Measurements from ENCODE around the gene PLAAT4. TPM values are rescaled to one million over a fixed set of nuclear protein-coding genes. Genes with fewer than 3 reads are reported as not detected.

The PLAAT4 gene
- total RNA-seq, 1 experiment from 2014 or later = 3.5 TPM

GRCh38 chr11:63490551-63491239 lies 45.9 kb upstream of the PLAAT4 start, which contains the start of gene PLAAT5:
PLAAT5 (minus strand) TSS chr11:63491167; CDS start chr11:63491034, 133 bp downstream.
- H4K8ac ChIP-seq (replicated peaks; ENCODE audit: insufficient read length, low read depth, low read length) = no peak within 1 kb of the TSS
- Mint-ChIP-seq H3K27ac (peak within 1 kb of the TSS in 2 of 3 experiments; percentile 84 to 91; a peak in 4 of 7 replicates), H3K4me1 (peaks cover 36 to 45% of the 10 kb centered on the region in 2 experiments), H3K9me3 (peaks cover 14 to 27% of the 10 kb centered on the region in 2 experiments), H3K4me3 (peak within 1 kb of the TSS; percentile 71 to 82), H3K36me3 (ENCODE audit: insufficient read depth in 1 of 3, low read depth in 3 of 3) (peaks cover 2 to 30% (median 15%) of the 10 kb centered on the region in 3 experiments; a peak in 5 of 7 replicates), H3K27me3 (ENCODE audit: low read depth) (peaks cover under 1% of the 10 kb centered on the region; the same call in 1 of the 2 replicates)
- peak within 1 kb of the TSS; percentile 34 for H3K4me2 ChIP-seq (ENCODE audit: insufficient read depth, insufficient read length, low read length)
- 0 out of 2 replicates have a peak, but pooled peaks cover 2% of the 10 kb centered on the region for H3K4me1 ChIP-seq (ENCODE audit: insufficient read depth, low read length)
- H2BK12ac ChIP-seq (ENCODE audit: insufficient read length, low read depth, low read length) = no peak within 1 kb of the TSS
- peaks cover 5% of the 10 kb centered on the region for H3K9me3 ChIP-seq (ENCODE audit: control insufficient read depth, low read depth, low read length)
- peak; percentile 58 for DNase-seq
- H3K14ac ChIP-seq (ENCODE audit: insufficient read depth, low read length) = peak within 1 kb of the TSS; percentile 44; the same call in 1 of the 2 replicates
- no peak within 1 kb of the TSS for H2BK5ac ChIP-seq (ENCODE audit: insufficient read length, low read length)
- no peak within 1 kb of the TSS for H4K91ac ChIP-seq (ENCODE audit: insufficient read length, low read depth, low read length)
- H3K23me2 ChIP-seq (ENCODE audit: insufficient read length, low read depth, low read length, poor library complexity, severe bottlenecking) = peaks cover 18% of the 10 kb centered on the region
- H2BK15ac ChIP-seq (ENCODE audit: low read depth, low read length) = no peak within 1 kb of the TSS
- H3K9ac ChIP-seq (ENCODE audit: extremely low read depth, insufficient read length, low read length) = peak within 1 kb of the TSS; percentile 65
- H4K20me1 ChIP-seq (ENCODE audit: control insufficient read depth, insufficient read depth, insufficient read length) = no peaks in the 10 kb centered on the region
- H3K27ac ChIP-seq (ENCODE audit: insufficient read length, low read depth, low read length) = no peak within 1 kb of the TSS
- 0 out of 2 replicates have a peak, but pooled peaks cover 2% of the 10 kb centered on the region for H3K27me3 ChIP-seq (ENCODE audit: insufficient read depth, low read length)
- H2BK120ac ChIP-seq (ENCODE audit: low read depth, low read length, poor library complexity, severe bottlenecking) = no peak within 1 kb of the TSS
- no peak within 1 kb of the TSS for H3K4ac ChIP-seq (ENCODE audit: low read depth, low read length)
- H2AK5ac ChIP-seq (ENCODE audit: insufficient read length, low read length) = no peak within 1 kb of the TSS
- H4K5ac ChIP-seq (ENCODE audit: insufficient read length, low read depth, low read length) = no peak within 1 kb of the TSS
- no peaks in the 10 kb centered on the region for H3K79me1 ChIP-seq (ENCODE audit: insufficient read depth, low read depth, low read length, poor library complexity, severe bottlenecking)
- no peak within 1 kb of the TSS for H3T11ph ChIP-seq (ENCODE audit: low read length)
- no peak for TF ChIP-seq CTCF (conservative IDR thresholded peaks at IDR 0.05)
- no peak within 1 kb of the TSS for H3K56ac ChIP-seq (ENCODE audit: insufficient read length, low read depth, low read length)
- no peak within 1 kb of the TSS for H3K23ac ChIP-seq (ENCODE audit: insufficient read length, low read depth, low read length)
- no peak within 1 kb of the TSS for H2BK20ac ChIP-seq (ENCODE audit: low read depth, low read length, poor library complexity, severe bottlenecking)
- no peaks in the 10 kb centered on the region for H3K79me2 ChIP-seq (ENCODE audit: insufficient read depth, low read length)
- WGBS (ENCODE audit: extremely low coverage, insufficient read length, low lambda C conversion rate) = no CpG with 5 or more reads among the region's 60 CpGs
- peak within 1 kb of the TSS; percentile 88 for H3K18ac ChIP-seq (ENCODE audit: insufficient read length, low read depth, low read length)
- no peak within 1 kb of the TSS for H2AFZ ChIP-seq (ENCODE audit: low read length)

Measured in H9 (cell line).